ENCODE measurements around the gene PRR5. TPM values are rescaled to one million over a fixed set of nuclear protein-coding genes. Genes with fewer than 3 reads are reported as not detected.

The PRR5 gene
- total RNA-seq: 28.4 and 35.0 TPM in 2 replicates

GRCh38 chr22:44701824-44702478 lies at the start of gene PRR5:
TSS of gene PRR5 (plus strand) at chr22:44702204. CDS start at chr22:44702475, 271 bp downstream.

GRCh38 chr22:44752285-44753188 lies 50.5 kb downstream of the PRR5 start, which contains the start of gene ARHGAP8:
TSS of gene ARHGAP8 (plus strand) at chr22:44752575. CDS start at chr22:44786528, 33,953 bp downstream.

Other genes starting within 250 kb of the PRR5 start
- 29.8 and 32.0 TPM in 2 replicates for gene RTL6, start 204.0 kb upstream of the PRR5 start, total RNA-seq
- 0.85 and 2.4 TPM in 2 replicates for gene ARHGAP8, start 50.4 kb downstream of the PRR5 start, total RNA-seq